GM19099 (cell line): ENCODE measurements around the gene MYL11.

Source experiments
- POLR2A ChIP-seq: IDR thresholded peaks from 3 replicates; pipeline ENCODE4 v1.6.1; 2011; ENCODE audit warnings: low read depth; ENCODE audit not compliant: insufficient read length; ENCODE audit errors: extremely low read depth

Gene MYL11

GRCh38 chr16:30397776-30398660 is 23.4 kb downstream of the MYL11 start:
- TF ChIP-seq POLR2A, result no peak

- no peak for TF ChIP-seq POLR2A
Measured at GRCh38 chr16:30398661-30399434, 24.2 kb downstream of the MYL11 start.

GRCh38 chr16:30399435-30400186 is 25.0 kb downstream of the MYL11 start:
- no peak for TF ChIP-seq POLR2A

GRCh38 chr16:30401768-30402425 is 27.3 kb downstream of the MYL11 start:
- TF ChIP-seq POLR2A, result no peak

- TF ChIP-seq POLR2A, result no peak
Measured at GRCh38 chr16:30406795-30407101, 32.1 kb downstream of the MYL11 start.

GRCh38 chr16:30407102-30407803 is 32.7 kb downstream of the MYL11 start, which contains the start of gene ZNF771:
Gene ZNF771 (plus strand): TSS chr16:30407606. CDS start chr16:30408054, 448 bp downstream.
- peak; percentile 67 for TF ChIP-seq POLR2A

GRCh38 chr16:30407804-30408534 is 33.4 kb downstream of the MYL11 start:
- no peak for TF ChIP-seq POLR2A

- no peak for TF ChIP-seq POLR2A
Measured at GRCh38 chr16:30409125-30410060, 34.8 kb downstream of the MYL11 start.

GRCh38 chr16:30413112-30413806 is 38.7 kb downstream of the MYL11 start:
- TF ChIP-seq POLR2A, result no peak

- no peak for TF ChIP-seq POLR2A
Measured at GRCh38 chr16:30414159-30414558, 39.6 kb downstream of the MYL11 start.

GRCh38 chr16:30416047-30416603 is 41.5 kb downstream of the MYL11 start:
- no peak for TF ChIP-seq POLR2A
